ENCODE data around the gene HELZ. TPM values are rescaled to one million over a fixed set of nuclear protein-coding genes. Genes with fewer than 3 reads are reported as not detected.

HELZ gene
- total RNA-seq, 1 experiment from 2014 or later = 32.3 TPM

DNA sequence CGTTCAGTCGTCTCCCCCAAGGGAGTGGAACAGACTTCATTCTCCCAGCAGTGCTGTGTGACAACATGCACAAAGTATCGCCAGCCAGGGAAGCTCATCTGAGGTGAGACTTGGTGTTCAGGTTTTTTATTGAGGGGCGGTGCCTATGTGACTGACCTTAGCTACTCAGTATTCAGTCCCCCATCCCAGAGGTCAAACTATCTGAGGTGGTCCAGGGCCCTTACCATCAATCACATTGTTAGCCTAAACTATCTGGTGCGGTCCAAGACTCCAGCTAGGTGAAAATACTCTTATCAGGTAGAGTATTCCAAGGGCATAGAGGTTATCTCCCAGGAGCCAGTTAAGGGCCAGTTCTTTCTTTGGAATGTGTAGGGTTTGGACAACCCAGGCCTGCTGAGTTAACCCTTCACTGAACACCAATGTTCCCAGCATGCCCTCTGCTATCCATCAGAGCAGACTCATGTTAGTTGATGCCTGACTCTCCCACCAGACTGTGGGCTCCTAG is 206.1 kb downstream of the HELZ start:
- no peaks in the 10 kb centered on the region for H3K36me3 ChIP-seq
- DNase-seq = no peak
- no peak overlapping the region for H3K4me3 ChIP-seq

DNA sequence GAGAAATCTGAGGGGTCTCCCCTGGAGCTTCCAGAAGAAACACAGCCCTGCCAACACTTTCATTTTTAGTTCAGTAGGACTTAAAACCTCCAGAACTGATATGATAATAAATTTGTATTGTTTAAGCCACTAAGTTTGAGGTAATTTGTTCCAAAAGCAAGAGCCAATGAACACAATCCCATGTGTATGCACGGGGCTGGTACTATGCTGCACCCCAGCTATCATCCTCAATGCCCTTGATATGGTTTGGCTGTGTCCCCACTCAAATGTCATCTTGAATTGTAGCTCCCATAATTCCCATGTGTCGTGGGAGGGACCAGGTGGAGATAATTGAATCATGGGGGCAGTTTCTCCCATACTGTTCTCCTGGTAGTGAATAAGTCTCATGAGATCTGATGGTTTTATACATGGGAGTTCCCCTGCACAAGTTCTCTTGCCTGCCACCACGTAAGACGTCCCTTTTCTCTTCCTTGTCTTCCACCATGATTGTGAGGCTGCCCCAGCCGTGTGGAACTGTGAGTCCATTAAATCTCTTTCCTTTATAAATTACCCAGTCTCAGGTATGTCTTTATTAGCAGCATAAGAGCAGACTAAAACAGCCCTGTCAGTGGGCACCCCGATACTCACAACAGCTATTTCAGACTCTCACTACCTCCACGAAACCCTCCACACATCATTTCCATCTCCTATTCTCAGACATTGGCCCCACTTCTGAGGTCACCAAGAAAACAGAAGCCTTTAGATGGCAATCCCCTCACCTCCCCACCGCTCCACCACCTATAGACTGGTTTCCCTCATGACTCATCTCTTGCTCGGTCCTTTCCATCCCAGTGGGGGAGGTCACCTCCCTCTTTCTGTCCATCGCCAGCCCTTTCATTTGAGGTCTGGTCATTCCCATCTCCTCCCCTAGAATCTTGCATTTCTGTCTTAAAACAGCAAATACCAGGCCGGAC is 209.6 kb downstream of the HELZ start:
- no peak for DNase-seq
- H3K4me3 ChIP-seq = no peak overlapping the region
- H3K36me3 ChIP-seq = no peaks in the 10 kb centered on the region
- H3K9me3 ChIP-seq = no peaks in the 10 kb centered on the region
- H3K27me3 ChIP-seq = 0 out of 2 replicates have a peak, but pooled peaks cover 2% of the 10 kb centered on the region

More for the DNA sequence above, 206.1 kb downstream of the HELZ start:
- Histone ChIP-seq H3K9me3 (no peaks in the 10 kb centered on the region), H3K27me3 (0 out of 2 replicates have a peak, but pooled peaks cover 2% of the 10 kb centered on the region)

DNA sequence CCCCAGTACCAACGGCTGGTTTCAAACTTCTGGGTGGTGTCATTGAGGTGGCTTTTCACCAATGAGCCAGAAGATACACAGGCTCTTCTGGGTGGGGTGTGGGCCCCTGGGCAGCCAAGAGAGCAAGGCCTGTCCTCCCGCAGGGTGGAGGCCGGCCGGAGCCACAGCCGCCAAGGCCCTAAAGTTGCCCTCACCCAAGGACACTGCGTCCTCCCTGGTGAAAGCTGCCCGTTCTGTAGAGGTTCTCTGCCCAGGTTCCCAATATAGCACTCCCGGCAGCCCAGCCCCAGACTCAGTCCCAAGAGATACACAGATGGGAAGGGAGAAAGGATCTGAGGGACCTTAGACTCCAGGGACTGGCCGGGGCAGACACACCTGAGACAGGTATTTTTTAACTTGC is 211.4 kb downstream of the HELZ start:
- DNase-seq = no peak
- 0 out of 2 replicates have a peak, but pooled peaks cover 2% of the 10 kb centered on the region for H3K27me3 ChIP-seq

DNA sequence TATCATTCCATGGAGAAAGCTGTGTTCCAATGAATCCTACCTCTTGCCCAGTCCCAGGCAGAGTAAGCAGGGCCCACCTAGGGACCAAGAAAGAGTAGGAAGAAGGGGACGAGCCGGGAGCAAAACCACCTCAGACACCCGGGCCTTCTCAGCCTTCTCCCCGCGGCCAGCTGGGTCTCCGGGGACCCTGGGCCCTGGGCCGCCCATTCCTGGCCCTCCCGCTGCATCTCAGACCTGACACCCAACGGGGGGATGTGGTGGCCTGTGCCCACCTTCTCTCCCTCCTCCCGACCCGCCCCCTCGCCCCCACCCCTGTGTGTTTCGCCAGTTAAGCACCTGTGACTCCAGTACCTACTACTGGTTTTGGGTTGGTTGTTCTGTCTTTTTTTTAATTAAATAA is 212.0 kb downstream of the HELZ start:
- no peaks in the 10 kb centered on the region for H3K9me3 ChIP-seq
- no peak overlapping the region for H3K4me3 ChIP-seq
- 0 out of 2 replicates have a peak, but pooled peaks cover 2% of the 10 kb centered on the region for H3K27me3 ChIP-seq
- H3K36me3 ChIP-seq = no peaks in the 10 kb centered on the region
- no peak for DNase-seq

More for the DNA sequence above, 211.4 kb downstream of the HELZ start:
- Histone ChIP-seq H3K9me3 (no peaks in the 10 kb centered on the region), H3K4me3 (no peak overlapping the region), H3K36me3 (no peaks in the 10 kb centered on the region)

DNA sequence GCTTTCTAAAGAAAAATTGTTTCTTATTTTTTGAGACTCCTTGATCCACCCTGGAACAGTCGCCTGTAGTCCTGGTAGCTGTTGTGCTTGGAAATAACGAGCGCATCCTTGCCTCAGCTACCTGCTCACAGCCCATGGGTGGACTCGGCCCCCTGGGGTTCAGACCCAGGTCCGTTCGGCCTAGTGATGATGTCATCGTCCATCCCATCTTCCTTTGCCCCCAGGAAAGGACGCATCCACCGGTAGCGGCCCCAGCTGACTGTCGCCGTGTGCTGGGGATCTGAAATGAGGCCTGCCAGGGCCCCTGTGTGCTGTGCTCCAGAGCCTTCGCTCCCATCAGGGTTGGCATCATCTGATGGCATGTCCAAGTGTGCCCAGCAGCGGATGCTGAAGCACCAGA is 212.6 kb downstream of the HELZ start:
- no peak overlapping the region for H3K4me3 ChIP-seq
- no peak for DNase-seq
- no peaks in the 10 kb centered on the region for H3K27me3 ChIP-seq
- H3K36me3 ChIP-seq = no peaks in the 10 kb centered on the region
- H3K9me3 ChIP-seq = no peaks in the 10 kb centered on the region

DNA sequence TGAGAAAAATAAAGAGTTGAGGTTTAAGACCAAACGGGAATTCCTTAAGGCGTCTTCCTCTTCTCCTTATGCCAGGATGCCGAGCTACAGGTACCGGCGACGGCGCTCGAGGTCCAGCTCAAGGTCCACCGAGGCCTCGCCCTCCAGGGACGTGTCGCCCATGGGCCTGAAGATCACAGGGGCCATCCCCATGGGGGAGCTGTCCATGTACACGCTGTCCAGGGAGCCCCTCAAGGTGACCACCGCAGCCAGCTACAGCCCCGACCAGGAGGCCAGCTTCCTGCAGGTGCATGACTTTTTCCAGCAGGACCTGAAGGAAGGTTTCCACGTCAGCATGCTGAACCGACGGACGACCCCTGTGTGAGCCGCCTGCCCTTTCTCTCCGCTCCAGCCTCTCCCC is 214.4 kb downstream of the HELZ start:
- Histone ChIP-seq H3K4me3 (no peak overlapping the region), H3K27me3 (no peaks in the 10 kb centered on the region), H3K9me3 (no peaks in the 10 kb centered on the region), H3K36me3 (no peaks in the 10 kb centered on the region)
- no peak for DNase-seq

DNA sequence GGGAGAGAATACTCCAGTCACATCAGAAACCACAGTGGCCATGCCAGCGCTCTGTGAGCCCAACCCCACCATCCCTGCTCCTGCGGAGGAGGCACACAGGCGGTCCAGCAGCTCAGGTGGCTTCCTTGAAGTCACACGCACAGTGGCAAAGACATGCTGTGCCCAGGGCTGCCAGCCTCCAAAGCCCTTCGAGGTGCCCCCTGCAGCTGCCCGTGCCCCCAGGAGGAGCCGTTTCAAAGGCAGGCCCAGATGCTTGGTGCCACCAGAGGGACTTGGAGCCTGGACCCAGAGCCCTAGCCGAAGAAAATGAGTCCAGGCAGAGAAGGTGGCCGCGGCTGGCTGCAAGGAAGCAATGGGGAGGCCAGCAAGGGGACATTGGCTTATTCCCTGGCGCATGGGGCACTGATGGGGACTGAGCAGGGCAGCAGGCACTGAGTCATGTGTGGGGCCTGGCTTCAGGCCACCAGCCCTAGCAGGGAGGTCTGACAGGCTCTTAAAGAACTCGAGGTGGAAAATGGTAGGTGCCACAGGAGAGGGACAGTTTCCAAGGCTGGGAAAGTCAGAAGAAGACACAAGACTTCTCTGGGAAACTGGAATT is 217.9 kb downstream of the HELZ start:
- DNase-seq = peak; percentile 21
- H3K4me3 ChIP-seq = no peak overlapping the region
- H3K36me3 ChIP-seq = no peaks in the 10 kb centered on the region
- H3K27me3 ChIP-seq = no peaks in the 10 kb centered on the region
- no peaks in the 10 kb centered on the region for H3K9me3 ChIP-seq

DNA sequence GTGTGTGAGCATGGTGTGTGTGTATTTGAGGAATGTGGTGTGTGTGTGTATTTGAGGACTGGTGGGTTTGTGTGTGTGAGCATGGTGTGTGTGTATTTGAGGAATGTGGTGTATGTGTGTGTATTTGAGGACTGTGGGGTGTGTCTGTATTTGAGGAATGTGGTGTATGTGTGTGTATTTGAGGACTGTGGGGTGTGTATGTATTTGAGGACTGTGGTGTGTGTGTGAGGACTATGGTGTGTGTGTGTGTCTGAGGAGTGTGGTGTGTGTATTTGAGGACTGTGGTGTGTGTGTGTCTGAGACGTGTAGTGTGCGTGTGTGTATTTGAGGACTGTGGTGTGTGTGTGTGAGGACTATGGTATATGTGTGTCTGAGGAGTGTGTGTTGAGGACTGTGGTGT is 218.7 kb downstream of the HELZ start:
- Histone ChIP-seq H3K4me3 (no peak overlapping the region), H3K27me3 (no peaks in the 10 kb centered on the region), H3K9me3 (no peaks in the 10 kb centered on the region), H3K36me3 (no peaks in the 10 kb centered on the region)
- no peak for DNase-seq

DNA sequence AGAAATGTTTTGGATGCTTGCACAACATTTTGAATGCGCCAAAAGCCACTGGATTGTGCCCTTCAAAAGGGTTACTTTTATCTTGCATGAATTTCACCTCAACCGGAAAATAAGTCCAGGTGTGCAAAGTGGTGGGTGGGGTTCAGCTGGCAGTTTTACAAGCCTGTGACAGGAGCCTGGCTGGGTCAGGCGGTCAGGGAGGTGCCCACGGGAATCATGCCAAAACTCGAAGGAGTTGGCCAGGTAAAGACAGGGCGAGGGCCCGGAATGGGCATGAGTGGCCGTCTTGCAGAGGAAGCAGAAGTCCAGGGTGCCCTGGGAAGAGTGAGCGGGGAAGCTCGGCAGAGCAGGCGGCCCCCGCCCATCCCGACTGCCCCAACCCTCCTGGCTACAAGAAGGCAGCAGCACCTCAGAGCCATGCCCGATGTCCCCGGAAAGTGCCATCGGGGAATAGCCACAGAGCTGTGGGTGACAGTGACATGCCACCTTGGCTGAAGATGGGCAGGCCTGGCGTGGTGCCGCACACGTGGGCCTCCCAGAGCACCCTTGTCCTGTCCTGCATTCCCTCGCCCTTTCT is 219.7 kb downstream of the HELZ start:
- H3K27me3 ChIP-seq = no peaks in the 10 kb centered on the region
- no peaks in the 10 kb centered on the region for H3K36me3 ChIP-seq
- H3K4me3 ChIP-seq = no peak overlapping the region
- no peak for DNase-seq
- H3K9me3 ChIP-seq = no peaks in the 10 kb centered on the region

DNA sequence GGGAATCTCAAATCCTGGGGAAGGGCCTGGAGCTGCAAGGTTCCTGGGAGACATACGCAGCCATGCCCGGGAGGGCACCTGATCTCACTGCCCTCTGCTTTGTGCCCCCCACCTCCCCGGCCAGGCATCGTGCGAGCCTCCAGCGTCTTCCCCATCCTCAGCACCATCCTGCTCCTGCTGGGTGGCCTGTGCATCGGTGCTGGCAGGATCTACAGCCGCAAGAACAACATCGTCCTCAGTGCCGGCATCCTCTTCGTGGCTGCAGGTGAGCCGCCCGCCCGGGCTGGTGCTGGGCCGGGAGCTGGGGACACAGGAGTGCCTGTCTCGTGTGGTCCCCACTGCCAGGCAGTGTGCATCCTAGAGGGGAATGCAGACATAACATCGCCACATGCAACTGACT is 220.3 kb downstream of the HELZ start:
- H3K36me3 ChIP-seq = no peaks in the 10 kb centered on the region
- no peak for DNase-seq
- H3K9me3 ChIP-seq = no peaks in the 10 kb centered on the region
- H3K4me3 ChIP-seq = no peak overlapping the region
- H3K27me3 ChIP-seq = no peaks in the 10 kb centered on the region

DNA sequence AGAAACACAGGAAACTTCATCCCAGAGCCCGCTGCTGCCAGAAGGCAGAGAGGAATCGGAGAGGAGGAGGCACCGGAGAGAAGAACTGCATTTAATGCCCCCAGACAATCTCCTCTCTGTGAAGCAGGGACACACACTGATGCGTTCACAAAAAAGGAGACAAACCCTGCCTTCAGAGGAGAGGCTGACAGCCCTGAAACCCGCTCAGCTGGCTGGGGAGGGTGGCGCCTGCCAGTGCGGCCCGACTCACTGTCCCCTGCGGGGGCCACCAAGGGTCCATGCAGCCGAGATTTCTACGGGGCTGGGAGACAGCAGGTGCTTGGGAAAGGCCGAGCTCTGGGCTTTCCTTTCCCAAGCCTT is 222.6 kb downstream of the HELZ start:
- H3K27me3 ChIP-seq = no peaks in the 10 kb centered on the region
- H3K36me3 ChIP-seq = no peaks in the 10 kb centered on the region
- no peaks in the 10 kb centered on the region for H3K9me3 ChIP-seq
- no peak overlapping the region for H3K4me3 ChIP-seq
- DNase-seq = no peak

DNA sequence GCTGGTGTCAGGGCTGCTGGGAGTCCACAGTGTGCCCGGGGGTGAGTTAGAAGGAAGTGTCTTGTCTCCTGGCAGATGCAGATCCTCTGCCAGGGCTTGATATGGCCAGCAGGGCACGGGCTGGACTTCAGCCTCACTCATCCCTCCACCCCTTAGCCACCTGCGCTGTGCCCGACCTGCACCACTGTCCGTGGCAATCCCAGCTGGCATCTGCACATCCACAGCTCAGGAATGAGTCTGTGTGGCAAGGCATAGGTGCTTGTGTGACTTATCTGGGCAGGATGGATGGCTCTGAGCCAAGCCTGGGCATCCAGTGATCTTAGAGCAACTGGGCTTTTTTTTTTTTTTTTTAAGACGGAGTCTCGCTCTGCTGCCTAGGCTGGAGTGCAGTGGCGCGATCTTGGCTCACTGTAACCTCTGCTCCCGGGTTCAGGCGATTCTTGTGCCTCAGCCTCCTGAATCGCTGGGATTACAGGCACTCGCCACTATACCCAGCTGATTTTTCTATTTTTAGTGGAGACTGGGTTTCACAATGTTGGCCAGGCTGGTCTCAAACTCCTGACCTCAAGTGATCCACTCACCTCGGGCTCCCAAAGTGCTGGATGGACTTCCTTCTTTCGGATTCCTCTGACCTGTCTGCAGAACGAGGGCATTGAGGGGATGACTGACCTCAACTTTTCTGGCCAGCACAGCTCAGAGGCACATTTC is 223.1 kb downstream of the HELZ start:
- Histone ChIP-seq H3K36me3 (no peaks in the 10 kb centered on the region), H3K9me3 (no peaks in the 10 kb centered on the region), H3K4me3 (no peak overlapping the region), H3K27me3 (no peaks in the 10 kb centered on the region)
- no peak for DNase-seq

DNA sequence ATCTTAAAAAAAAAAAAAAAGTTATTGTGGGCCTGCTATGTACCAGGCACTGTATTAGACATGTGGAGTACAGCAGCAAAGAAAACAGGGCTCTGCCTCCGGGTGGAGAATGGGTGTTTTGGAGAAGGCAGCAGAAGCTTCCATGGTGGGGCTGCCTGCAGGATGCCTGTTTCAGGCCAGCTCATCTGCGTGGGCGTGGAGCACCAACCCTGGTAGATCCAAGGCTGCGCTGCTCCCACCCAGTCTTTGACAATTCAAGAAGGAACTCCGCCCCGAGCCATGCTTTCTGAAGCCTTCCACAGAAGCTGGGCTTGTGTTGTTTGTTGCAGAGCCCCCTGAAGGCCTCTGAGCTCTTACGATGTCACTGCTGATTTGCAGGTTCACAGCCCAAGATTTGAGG is 223.8 kb downstream of the HELZ start:
- H3K9me3 ChIP-seq = no peaks in the 10 kb centered on the region
- no peak for DNase-seq
- H3K27me3 ChIP-seq = no peaks in the 10 kb centered on the region
- H3K36me3 ChIP-seq = no peaks in the 10 kb centered on the region
- H3K4me3 ChIP-seq = no peak overlapping the region

Other genes with a start within 250 kb of the HELZ start
- gene CACNG1, start 200.6 kb downstream of the HELZ start, total RNA-seq (2014; rRNA removed; shearing (Covaris generic); ENCODE audit: low replicate concordance) = not detected in 2 replicates
- gene PSMD12, start 121.4 kb upstream of the HELZ start, total RNA-seq (2014; rRNA removed; shearing (Covaris generic); ENCODE audit: low replicate concordance) = 20.5 and 53.9 TPM in 2 replicates
- 0.49 and 0.99 TPM in 2 replicates for gene PITPNC1, start 132.1 kb upstream of the HELZ start, total RNA-seq (2014; rRNA removed; shearing (Covaris generic); ENCODE audit: low replicate concordance)